ENCODE data around the gene VTI1B.
A peak's percentile ranks its signal among the peaks of the same experiment; 100 is the strongest.

Gene VTI1B

GRCh38 chr14:67675219-67675582 lies 769 bp upstream of the VTI1B start:
- no peak for DNase-seq

- DNase-seq: peak; percentile 37 to 55
Observed at GRCh38 chr14:67674139-67674479, 323 bp downstream of the VTI1B start.

DNA sequence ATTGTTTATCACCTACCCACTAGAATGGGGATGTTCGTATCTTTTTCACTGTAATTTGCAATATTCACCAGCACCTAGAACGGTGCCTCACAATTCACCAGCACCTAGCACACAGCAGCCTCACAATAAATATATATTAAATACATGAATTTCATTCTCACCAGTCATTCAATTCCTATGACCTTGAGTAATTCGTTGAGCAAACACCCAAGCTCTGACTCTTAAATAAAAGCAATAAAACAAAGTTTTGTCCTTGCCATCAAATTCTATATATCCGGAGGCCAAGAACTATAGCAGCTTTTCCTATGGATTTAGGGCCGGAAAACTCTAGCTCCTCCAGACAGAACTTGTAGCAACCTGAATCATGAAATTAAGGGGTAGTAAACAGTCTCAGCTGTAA lies 981 bp downstream of the VTI1B start:
- DNase-seq: no peak

DNA sequence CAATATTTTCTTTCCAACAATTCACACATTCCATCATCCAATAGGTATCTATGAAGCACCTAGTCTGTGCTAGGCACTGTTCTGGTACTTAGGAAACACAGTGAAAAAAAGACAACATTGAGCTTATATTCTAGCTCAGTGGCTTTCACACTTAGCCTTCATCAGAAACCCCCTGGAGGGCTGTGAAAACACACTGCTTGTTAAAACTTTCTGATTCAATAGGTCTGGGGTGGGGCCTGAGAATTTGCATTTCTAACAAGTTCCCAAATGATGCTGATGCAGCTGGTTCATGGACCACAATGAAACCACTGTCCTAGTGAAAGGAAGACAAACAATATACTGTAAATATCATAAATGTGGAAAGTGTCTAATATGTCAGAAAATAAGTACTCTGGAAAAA lies 5.9 kb downstream of the VTI1B start:
- DNase-seq: no peak

GRCh38 chr14:67666750-67667449 lies 7.5 kb downstream of the VTI1B start:
- peak in 1 of 2 experiments; percentile 22 for DNase-seq

DNA sequence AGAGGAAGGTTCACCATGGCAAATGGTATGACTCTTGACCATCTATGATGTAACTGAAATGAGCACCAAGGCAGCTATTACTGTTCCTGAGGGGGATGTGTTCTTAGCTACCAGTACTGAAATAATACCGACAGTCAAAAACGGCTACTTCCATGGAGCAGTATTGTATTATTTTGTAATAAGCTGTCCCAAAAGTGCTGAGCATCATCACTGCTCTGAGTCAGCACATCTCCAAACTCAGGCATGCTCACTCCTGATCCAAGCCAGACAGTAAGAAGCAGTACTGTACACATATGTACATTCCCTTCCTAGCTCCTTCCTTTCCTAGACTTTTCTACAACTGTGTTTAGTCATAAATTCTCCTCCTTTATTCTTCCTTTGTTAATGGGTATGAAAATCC lies 8.6 kb downstream of the VTI1B start:
- DNase-seq: no peak

- DNase-seq: no peak
Observed at GRCh38 chr14:67663633-67664032, 10.8 kb downstream of the VTI1B start.

DNA sequence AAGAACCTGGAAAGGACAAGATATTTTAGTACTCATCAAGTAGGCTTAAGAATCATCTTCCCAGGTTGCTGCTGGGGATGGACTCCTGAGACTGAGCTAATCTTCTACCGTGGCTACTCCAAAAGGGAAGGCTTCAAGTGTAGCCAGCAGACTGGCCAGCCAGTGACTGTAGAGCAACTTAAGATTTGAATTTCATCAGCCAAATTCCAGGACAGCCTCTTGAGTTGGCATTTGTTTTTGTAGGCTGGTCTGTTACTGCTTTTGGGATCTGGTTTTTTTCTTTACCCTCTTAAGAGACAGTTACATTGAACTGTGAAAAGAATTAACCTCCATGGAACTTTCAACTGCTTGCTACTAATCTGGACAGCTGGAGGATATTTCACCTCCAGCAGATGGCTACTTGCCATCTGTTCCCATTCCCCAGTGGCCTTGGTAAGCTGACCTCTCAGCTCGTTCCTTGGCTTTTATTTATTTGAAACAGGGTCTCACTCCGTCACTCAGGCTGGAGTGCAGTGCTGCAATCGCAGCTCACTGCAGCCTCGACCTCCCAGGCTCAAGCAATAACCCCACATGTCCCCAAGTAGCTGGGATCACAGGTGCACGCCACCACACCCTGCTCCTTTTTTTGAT lies 20.7 kb downstream of the VTI1B start:
- no peak for DNase-seq

DNA sequence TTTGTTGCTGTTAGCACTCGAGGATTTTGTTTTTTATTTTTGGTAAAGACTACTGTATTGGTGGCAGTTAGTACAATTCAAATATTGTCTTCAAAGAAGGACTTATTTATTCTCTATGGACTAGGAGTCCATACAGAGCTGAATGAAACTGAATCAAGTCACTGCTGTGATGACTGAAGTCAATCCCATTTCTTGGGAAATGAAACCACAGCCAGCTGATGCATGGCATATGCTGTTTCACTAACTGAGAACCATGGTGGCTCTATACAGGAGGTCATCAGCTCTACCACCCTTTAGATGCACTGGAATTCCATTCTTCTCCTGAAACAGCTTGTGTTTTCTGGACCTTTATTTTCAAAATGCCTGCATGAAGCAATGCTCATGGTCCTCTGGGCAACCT lies 22.2 kb downstream of the VTI1B start:
- no peak for DNase-seq

DNA sequence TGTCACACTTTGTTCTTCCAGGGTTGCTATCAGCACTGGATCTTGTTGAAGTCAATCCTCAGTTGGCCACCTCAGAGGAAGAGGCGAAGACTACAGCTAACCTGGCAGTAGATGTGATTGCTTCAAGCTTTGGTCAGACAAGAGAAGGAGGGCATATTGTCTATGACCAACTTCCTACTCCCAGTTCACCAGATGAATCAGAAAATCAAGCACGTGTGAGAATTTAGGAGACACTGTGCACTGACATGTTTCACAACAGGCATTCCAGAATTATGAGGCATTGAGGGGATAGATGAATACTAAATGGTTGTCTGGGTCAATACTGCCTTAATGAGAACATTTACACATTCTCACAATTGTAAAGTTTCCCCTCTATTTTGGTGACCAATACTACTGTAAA lies 23.7 kb downstream of the VTI1B start:
- no peak for DNase-seq

DNA sequence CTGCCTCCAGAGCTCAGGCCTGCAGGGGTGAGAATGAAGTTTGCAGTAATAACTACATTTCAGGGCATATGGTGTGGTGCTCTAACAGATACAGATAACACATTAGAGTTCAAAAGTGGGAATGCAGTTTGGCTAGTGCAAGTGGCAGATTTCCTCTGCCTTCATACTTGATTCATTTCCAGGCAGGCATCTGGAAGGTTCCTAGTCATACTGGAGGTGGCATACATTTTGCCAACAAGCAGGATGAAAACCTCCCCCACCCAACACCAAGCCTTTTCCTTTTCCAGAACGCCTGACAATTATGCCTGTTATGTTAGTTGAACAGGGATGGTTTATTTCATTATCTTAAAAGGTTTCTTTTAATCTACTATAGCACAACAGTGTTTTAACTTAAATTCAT lies 24.3 kb downstream of the VTI1B start:
- DNase-seq: no peak

GRCh38 chr14:67646131-67646530 lies 28.3 kb downstream of the VTI1B start:
- DNase-seq: no peak

DNA sequence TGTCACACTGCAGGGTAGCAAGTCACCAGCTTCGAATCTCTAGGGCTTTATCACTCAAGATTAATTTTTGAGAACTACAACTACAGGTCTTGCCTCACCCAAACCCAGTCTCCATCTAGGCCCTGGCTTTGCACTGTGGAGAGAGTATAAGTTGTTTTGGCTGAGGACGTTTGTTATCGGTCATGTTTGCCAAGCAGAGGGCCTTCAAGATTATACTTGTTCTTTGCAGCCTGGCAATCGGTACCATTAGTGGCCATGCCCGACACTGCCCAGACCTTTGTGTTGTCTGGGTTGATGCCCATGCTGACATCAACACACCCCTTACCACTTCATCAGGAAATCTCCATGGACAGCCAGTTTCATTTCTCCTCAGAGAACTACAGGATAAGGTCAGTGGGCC lies 29.0 kb downstream of the VTI1B start:
- no peak for DNase-seq

GRCh38 chr14:67644428-67644827 lies 30.0 kb downstream of the VTI1B start:
- DNase-seq: no peak

DNA sequence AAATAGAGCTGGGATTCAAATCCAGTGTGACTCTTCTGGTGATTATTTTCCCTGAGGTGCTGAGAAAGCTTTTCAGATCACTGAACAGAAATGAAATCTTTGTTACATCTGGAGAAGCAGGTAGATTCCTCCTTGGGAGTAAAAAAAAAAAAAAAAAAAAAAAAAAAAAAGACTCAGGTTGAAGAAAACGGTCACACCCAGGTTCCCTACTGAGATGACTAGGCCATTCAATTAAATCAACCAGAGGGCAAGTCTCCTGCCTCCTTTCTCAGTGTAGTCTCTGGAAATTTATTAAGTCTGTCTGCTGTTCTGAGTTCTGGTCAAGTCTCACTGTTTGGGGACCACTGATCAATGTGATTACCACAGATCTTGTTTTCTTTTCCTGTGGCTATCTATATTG lies 30.7 kb downstream of the VTI1B start:
- no peak for DNase-seq

DNA sequence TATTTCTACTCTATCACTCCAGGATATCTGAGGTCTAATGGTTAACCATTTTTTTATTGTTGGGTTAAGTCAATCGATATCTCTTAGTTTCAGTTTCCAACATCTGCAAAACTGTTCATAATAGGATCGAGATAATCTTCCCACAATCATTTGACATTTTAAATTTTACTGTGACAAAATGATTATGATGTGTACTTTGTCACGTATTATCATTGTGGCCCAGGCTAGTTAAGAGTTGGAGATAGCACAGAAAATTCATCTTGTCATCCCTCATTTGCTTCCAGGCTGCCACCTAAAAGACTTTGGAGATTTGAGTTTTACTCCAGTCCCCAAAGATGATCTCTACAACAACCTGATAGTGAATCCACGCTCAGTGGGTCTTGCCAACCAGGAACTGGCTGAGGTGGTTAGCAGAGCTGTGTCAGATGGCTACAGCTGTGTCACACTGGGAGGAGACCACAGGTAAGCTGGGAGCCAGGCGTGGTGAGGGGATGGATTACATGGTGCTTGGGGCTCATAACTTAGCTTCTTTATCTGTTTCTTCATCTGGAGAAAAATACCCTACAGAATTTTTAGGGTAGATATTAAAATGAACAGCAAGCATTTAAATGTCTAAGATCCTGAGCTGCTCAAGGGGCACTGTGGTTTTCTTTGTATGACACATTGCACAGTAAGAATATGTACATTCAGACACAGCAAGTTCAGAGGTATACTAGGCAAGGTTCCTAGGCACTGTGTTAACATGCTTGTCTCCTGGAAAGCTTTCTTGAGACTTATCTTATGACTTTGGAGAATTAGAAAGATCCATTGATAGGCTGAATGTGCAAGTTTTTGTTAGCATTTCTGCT lies 32.3 kb downstream of the VTI1B start:
- DNase-seq: no peak

- DNase-seq: no peak
Observed at GRCh38 chr14:67641480-67641879, 33.0 kb downstream of the VTI1B start.

GRCh38 chr14:67638642-67639041 lies 35.8 kb downstream of the VTI1B start:
- DNase-seq: no peak

DNA sequence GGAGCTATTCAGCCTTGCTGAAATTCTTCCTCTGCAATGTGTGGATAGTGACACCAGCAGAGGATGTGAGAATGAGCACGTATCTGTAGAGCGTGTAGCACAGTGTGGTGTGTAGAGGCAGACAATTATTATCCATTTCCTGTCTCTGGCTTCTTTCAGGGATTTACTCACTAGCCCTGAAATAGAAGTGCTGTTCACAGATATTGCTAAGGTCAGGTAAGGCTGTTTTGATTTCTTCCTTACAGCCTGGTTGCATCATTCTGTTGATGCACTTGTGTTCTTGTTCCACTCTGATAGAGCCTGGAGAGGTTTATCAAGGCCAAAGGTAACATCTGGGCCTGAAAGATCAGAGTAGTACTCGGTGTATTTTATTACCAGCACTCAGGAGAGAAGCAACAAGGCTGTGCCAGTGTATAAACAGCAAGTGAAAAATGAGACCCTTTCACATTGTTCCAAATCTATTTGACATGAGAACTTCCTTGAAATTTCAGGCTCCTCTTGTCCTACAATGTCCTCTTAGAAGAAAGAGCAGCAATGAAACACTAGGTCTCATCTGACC lies 38.0 kb downstream of the VTI1B start:
- no peak for DNase-seq

- DNase-seq: no peak
Observed at GRCh38 chr14:67633451-67634147, 40.8 kb downstream of the VTI1B start.

DNA sequence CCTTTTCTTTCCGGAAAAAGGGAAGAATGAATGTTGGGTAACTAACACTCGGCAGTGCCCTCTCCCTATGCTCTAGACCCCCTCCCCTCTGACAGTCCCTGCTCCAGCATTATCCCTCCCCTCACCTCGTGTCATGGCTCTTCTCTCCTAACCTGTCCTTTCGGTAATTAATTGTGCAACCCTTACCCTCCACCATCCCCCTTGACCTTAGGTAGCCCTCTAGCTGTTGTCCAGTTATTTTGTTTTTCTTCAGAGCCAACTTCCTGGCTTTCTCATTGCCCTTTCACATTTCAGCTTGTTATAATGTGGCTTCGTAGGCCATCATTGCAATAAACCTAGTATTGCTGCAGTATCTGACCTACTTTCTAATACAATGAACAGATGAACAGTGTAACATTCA lies 43.5 kb downstream of the VTI1B start:
- DNase-seq: no peak

GRCh38 chr14:67630186-67630585 lies 44.2 kb downstream of the VTI1B start:
- no peak for DNase-seq

- no peak for DNase-seq
Observed at GRCh38 chr14:67627519-67627918, 46.9 kb downstream of the VTI1B start.

All from stimulated activated CD4-positive, alpha-beta T cell treated with anti-CD3 and anti-CD28 coated beads, Interleukin-4, amount 100 ng/mL, for 4 hours (primary cell).